K562 (cell line): ENCODE results near the gene FBXW11. TPM values are rescaled to one million over a fixed set of nuclear protein-coding genes. Genes with fewer than 3 reads are reported as not detected.

Source experiments
- ATAC-seq: fragments of 200-7000 bp; cut with Tn5 transposase; 3 replicates; pipeline ENCODE4 v1.9.1; 2020; ENCODE audit warnings: moderate library complexity
- BruUV-seq: library from RNA; stranded (reverse); fragments of 400-500 nt; replicated peaks from 2 replicates; lab custom pipeline; 2021; lab: Mats Ljungman, UMichigan
- CTCF ChIA-PET: fragments of 300-600 bp; formaldehyde crosslinking; extraction: SDS; loops from one replicate; lab custom pipeline; 2021; ENCODE audit warnings: low intra/inter-chr PET ratio; lab: Yijun Ruan, JAX
- POLR2A ChIA-PET: fragments of 300-600, 350-650 bp; sonication (Branson Sonifier 250); formaldehyde crosslinking; extraction: SDS; loops from one replicate; lab custom pipeline; 2021; ENCODE audit warnings: antibody characterized with exemption, inconsistent platforms; lab: Yijun Ruan, JAX
- DNase-seq, 4 experiments: peaks; one replicate each; pipeline versions ENCODE4 v3.0.0 to v3.0.0-alpha.2; 2011 to 2018; ENCODE audit warnings: low spot score in 3 of 4, mixed read lengths in 3 of 4; ENCODE audit errors: extremely low read depth in 1 of 4
- FAIRE-seq: peaks from 2 replicates; lab custom pipeline; 2011; peaks lifted over from hg19 to GRCh38; lab: Jason Lieb, UNC
- H2AFZ ChIP-seq: 2 replicates; pipeline ENCODE4 v1.6.0; 2011; ENCODE audit warnings: low read depth, low read length, control low read depth, inconsistent platforms
- H3K27ac ChIP-seq: fragments of 200-600 bp; 3 replicates; pipeline ENCODE4 v1.8.0; 2011; ENCODE audit warnings: low read depth, mild to moderate bottlenecking, control low read depth, inconsistent platforms, low read length, moderate library complexity, mixed read lengths; ENCODE audit errors: extremely low read depth
- H3K27me3 ChIP-seq, 2 experiments: fragments of 300-600 bp in 1 of 2; 2 replicates in 1 of 2; 3 replicates in 1 of 2; pipeline versions ENCODE4 v1.6.0 to v1.8.0; 2011; ENCODE audit warnings: inconsistent platforms in 2 of 2, low read length in 2 of 2, mild to moderate bottlenecking in 1 of 2, mixed read lengths in 1 of 2, moderate library complexity in 1 of 2; ENCODE audit not compliant: control insufficient read depth in 2 of 2, insufficient read depth in 2 of 2
- H3K36me3 ChIP-seq: fragments of 300-600 bp; 3 replicates; pipeline ENCODE4 v1.8.0; 2011; ENCODE audit warnings: mild to moderate bottlenecking, low read length, inconsistent platforms; ENCODE audit not compliant: control insufficient read depth, insufficient read depth
- H3K4me1 ChIP-seq, 2 experiments: fragments of 200-600 bp in 1 of 2; replicated peaks in 1 of 2; 2 replicates in 1 of 2; 3 replicates in 1 of 2; pipeline versions ENCODE4 v1.5.1 to v1.8.0; 2011; ENCODE audit warnings: inconsistent platforms in 2 of 2, low read length in 2 of 2, mild to moderate bottlenecking in 1 of 2, mixed read lengths in 1 of 2, moderate library complexity in 1 of 2; ENCODE audit not compliant: control insufficient read depth in 2 of 2, insufficient read depth in 2 of 2
- H3K4me2 ChIP-seq: 2 replicates; pipeline ENCODE4 v1.6.1; 2011; ENCODE audit warnings: low read length, control low read depth, inconsistent platforms, mixed read lengths; ENCODE audit not compliant: insufficient read depth
- H3K4me3 ChIP-seq: fragments of 200-600 bp; sonication (generic), shearing (Covaris generic); 2 replicates; pipeline ENCODE4 v1.5.1; 2016; ENCODE audit warnings: control low read depth, inconsistent platforms
- H3K79me2 ChIP-seq: fragments of 200-600 bp; 3 replicates; pipeline ENCODE4 v1.8.0; 2011; ENCODE audit warnings: low read length, inconsistent platforms; ENCODE audit not compliant: control insufficient read depth, insufficient read depth
- H3K9ac ChIP-seq, 2 experiments: 2 replicates each; pipeline versions ENCODE4 v1.6.0 to v1.6.1; 2011; ENCODE audit warnings: low read depth in 2 of 2, low read length in 2 of 2, control low read depth in 1 of 2, inconsistent platforms in 1 of 2, mild to moderate bottlenecking in 1 of 2, mixed read lengths in 1 of 2; ENCODE audit not compliant: insufficient read depth in 1 of 2
- H3K9me1 ChIP-seq: one replicate; pipeline ENCODE4 v1.6.0; 2011; ENCODE audit warnings: inconsistent platforms, mild to moderate bottlenecking, low read length, moderate library complexity; ENCODE audit not compliant: control insufficient read depth, insufficient read depth
- H3K9me3 ChIP-seq: replicated peaks from 2 replicates; pipeline ENCODE4 v1.5.1; 2011; ENCODE audit warnings: low read depth, low read length, inconsistent platforms; ENCODE audit not compliant: control insufficient read depth, insufficient read depth
- H4K20me1 ChIP-seq: replicated peaks from 2 replicates; pipeline ENCODE4 v1.6.1; 2011; ENCODE audit warnings: low read length, inconsistent platforms, mixed read lengths; ENCODE audit not compliant: control insufficient read depth, insufficient read depth
- FOSL1 ChIP-seq: fragments of 200-800 bp; sonication (Bioruptor generic); conservative IDR thresholded peaks from 2 replicates; pipeline ENCODE4 v1.6.1; 2016; ENCODE audit warnings: missing genetic modification characterization, missing compliant biosample characterization
- HDAC6 ChIP-seq: IDR thresholded peaks from 2 replicates; pipeline ENCODE4 v1.6.1; 2012; ENCODE audit warnings: low read depth, mild to moderate bottlenecking, control low read depth, inconsistent platforms, low read length, moderate library complexity
- ZNF551 ChIP-seq: fragments of 250-450 bp; sonication (Bioruptor Pico); IDR thresholded peaks from 2 replicates; pipeline ENCODE4 v1.5.0; 2021; ENCODE audit warnings: mild to moderate bottlenecking, moderate library complexity
- ZNF77 ChIP-seq: fragments of 250-450 bp; sonication (Bioruptor Pico); IDR thresholded peaks from 2 replicates; pipeline ENCODE4 v1.5.0; 2020
- WGBS: fragments of 100-300 bp; shearing (Covaris generic); methylation state at CpG from one replicate; pipeline ENCODE4 v1.1.6; 2016; ENCODE audit warnings: low coverage, mixed read lengths; ENCODE audit not compliant: insufficient coverage; ENCODE audit errors: missing lambda C conversion rate; 5-methylcytosine and 5-hydroxymethylcytosine counted together
- in situ Hi-C: fragments of 300-500 bp; cut with MboI; formaldehyde crosslinking; loops from 4 replicates; pipeline ENCODE4 v1.15.0; 2018; ENCODE audit warnings: inconsistent platforms, mixed read lengths
- intact Hi-C: fragments of 100-400 bp; cut with micrococcal nuclease; formaldehyde crosslinking; loops from 2 replicates; pipeline ENCODE4 v1.14.2; 2022
- polyA plus RNA-seq, 8 experiments: library from polyadenylated mRNA; depleted of rRNA in 4 of 8; stranded (reverse) in 5 of 8; unstranded in 3 of 8; fragments of >200 nt; fragmentation: Nextera tagmentation in 2 of 8; fragmentation: Illumina TruSeq in 1 of 8; extraction: Ambion mirVana in 2 of 8; extraction: Trizol in 1 of 8; gene quantifications; 2 replicates each; pipeline versions ENCODE4 v1.2.1 to v1.2.3, GENCODE V29; 2011 to 2014; ENCODE audit warnings: inconsistent platforms in 1 of 8, missing spikeins in 1 of 8
- total RNA-seq, 7 experiments: library from RNA; depleted of rRNA in 6 of 7; stranded (reverse); fragments of >200 nt in 6 of 7; fragmentation: Illumina TruSeq in 2 of 7; extraction: Trizol in 2 of 7; gene quantifications; 2 replicates each; pipeline versions ENCODE4 v1.2.1 to v1.2.3, GENCODE V29; 2011 to 2021; ENCODE audit warnings: low replicate concordance in 1 of 7

FBXW11 gene
- total and polyA plus RNA-seq, 9 of the 15 experiments (the other 6 are each of a cell fraction or from before 2014, with no cell fraction given): 3.0 to 28.6 (median 23.6) TPM

DNA sequence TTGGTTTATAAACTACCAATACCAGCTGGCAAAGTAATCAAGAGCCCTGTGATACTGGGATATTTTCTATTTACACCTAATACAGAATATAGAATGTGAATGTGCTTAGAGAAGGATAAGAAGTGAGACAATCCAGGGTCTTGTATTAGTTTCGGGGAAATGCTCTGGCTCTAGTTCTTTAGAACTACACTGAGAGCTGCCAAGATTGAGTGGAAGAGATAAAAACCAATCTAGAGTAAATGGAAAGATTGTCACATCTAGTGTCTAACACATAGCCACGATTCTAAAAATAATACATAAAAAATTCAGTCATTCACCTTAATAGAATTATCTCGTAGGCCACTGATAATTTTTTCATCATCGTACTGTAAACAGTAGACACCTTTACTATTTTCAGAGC is 115.3 kb downstream of the FBXW11 start:
- intact Hi-C loops (no loop called here), in situ Hi-C loops (no loop called here)
- H4K20me1 ChIP-seq: no peaks in the 10 kb centered on the region
- no peaks in the 10 kb centered on the region for H3K4me1 ChIP-seq
- ChIA-PET POLR2A (interaction anchor here (0.6 kb wide), 1 partner anchor 130 kb away, joined by 3 read pairs; no protein-coding TSS in a partner anchor), CTCF (no interaction called here)
- 91% methylated on average over 4 of the region's 4 CpGs for whole genome bisulfite sequencing
- peaks cover 25% of the 10 kb centered on the region; the same call in 2 of the 3 replicates for H3K36me3 ChIP-seq
- no peaks in the 10 kb centered on the region for H3K27me3 ChIP-seq
- H3K4me2 ChIP-seq: no peak overlapping the region
- BruUV-seq: no TSS peak
- FAIRE-seq (no peak), DNase-seq (no peak), ATAC-seq (no peak)
- H3K27ac ChIP-seq: no peak overlapping the region
- H2AFZ ChIP-seq: no peak overlapping the region
- no peaks in the 10 kb centered on the region for H3K79me2 ChIP-seq
- no peak overlapping the region for H3K4me3 ChIP-seq
- no peak overlapping the region for H3K9ac ChIP-seq
- H3K9me3 ChIP-seq: no peaks in the 10 kb centered on the region
- no peak for TF ChIP-seq FOSL1 (tag)
- H3K9me1 ChIP-seq: no peaks in the 10 kb centered on the region

DNA sequence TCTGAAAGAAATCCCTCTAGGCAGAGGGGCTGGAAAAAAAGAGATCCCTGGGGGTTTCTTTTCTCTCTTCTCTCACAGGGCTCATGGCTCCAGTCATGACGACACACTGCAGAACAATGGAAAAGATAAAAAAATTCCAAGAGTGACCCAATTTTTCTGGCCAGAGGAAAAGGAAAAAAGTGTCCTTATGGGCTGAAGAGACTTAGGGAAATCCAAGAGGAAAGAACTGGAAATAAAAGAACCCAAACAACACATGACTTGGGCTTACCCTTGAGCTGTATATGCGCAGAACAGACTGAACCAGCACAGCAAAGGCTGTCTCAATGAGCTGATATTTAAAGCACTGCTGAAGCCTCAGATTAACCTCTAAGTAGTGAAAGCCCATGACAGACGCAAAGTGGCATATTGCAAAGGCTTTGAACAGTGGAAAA is 118.4 kb downstream of the FBXW11 start:
- Histone ChIP-seq H3K9me1 (no peaks in the 10 kb centered on the region), H3K79me2 (no peaks in the 10 kb centered on the region), H3K4me2 (no peak overlapping the region), H4K20me1 (no peaks in the 10 kb centered on the region), H3K9ac (no peak overlapping the region), H2AFZ (no peak overlapping the region)
- in situ Hi-C loops: no loop called here
- TF ChIP-seq HDAC6: no peak
- TF ChIP-seq ZNF551: no peak
- TF ChIP-seq ZNF77 (CRISPR knock-in tag): no peak
- TF ChIP-seq, all 486 proteins: peak for 0
- intact Hi-C loops: no loop called here
- H3K36me3 ChIP-seq: peaks cover 21% of the 10 kb centered on the region; the same call in 2 of the 3 replicates
- FAIRE-seq (no peak), DNase-seq (no peak), ATAC-seq (no peak)
- no peaks in the 10 kb centered on the region for H3K9me3 ChIP-seq
- CTCF ChIA-PET: no interaction called here
- no peak overlapping the region for H3K27ac ChIP-seq
- WGBS: 80% methylated on average over 3 of the region's 3 CpGs
- no peaks in the 10 kb centered on the region for H3K27me3 ChIP-seq
- H3K4me3 ChIP-seq: no peak overlapping the region
- H3K4me1 ChIP-seq: no peaks in the 10 kb centered on the region
- POLR2A ChIA-PET: interaction anchor here (0.6 to 0.8 kb wide), 3 partner anchors 9 to 270 kb away, joined by 3 read pairs; no protein-coding TSS in a partner anchor
- no TSS peak for BruUV-seq
